ENCODE results near the gene ITCH.
A peak's percentile ranks its signal among the peaks of the same experiment; 100 is the strongest.
"Not testable (repeated sequence)": the region's sequence is repeated elsewhere in the genome, so short reads cannot be mapped to it uniquely, and the experiment has no call there.

The ITCH gene

GRCh38 chr20:34363062-34363464 lies at the start of gene ITCH:
Gene ITCH, plus strand, starts transcription at chr20:34363273. Its CDS starts 30,539 bp downstream, at chr20:34393812.
- peak; percentile 92 for DNase-seq (ENCODE audit: low spot score)

DNA sequence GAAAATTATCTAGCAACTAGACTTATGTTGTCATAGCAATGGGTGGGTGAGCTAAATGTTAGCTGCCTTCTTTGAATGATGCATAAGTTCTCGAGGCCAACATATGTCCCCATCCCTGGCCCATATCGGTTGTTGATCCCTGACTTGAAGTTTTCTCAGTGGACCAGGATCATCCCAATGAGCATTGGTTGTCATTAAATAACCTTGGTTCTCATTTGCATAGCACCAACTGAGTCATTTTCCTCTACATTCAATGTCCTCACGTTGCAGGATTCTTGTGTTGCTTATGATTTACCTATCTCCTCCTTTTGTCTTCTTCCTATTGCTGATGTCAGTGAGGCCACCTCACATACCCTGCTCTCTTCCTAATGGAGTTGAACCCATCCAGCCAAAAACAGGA lies 47.8 kb upstream of the ITCH start:
- no peak for DNase-seq (ENCODE audit: low spot score)

- DNase-seq (ENCODE audit: low spot score) = no peak
These were observed 46.8 kb upstream of the ITCH start for GRCh38 chr20:34316196-34316814.

GRCh38 chr20:34318609-34319443 lies 44.2 kb upstream of the ITCH start:
- no peak for DNase-seq (ENCODE audit: low spot score)

DNA sequence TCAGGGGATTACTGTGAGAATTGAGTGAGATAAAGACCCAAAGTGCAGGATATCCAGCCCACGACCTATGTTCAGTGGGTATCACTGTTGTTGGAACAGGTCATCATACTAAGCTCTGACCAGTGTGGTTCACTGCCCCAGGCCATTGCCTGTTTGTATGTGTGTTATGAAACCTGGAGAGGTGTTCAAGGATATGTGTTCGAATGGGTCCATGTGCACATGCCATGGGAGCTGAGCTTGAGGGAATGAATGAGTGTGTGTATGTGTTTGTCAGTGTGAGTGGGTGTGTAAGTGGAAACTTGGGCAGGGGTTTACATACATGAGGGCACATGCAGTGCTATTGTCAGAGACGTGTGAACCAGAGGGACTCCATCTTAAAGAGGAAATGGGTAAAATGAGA lies 42.2 kb upstream of the ITCH start:
- no peak for DNase-seq (ENCODE audit: low spot score)

GRCh38 chr20:34322267-34323105 lies 40.6 kb upstream of the ITCH start:
- DNase-seq (ENCODE audit: low spot score) = no peak

DNA sequence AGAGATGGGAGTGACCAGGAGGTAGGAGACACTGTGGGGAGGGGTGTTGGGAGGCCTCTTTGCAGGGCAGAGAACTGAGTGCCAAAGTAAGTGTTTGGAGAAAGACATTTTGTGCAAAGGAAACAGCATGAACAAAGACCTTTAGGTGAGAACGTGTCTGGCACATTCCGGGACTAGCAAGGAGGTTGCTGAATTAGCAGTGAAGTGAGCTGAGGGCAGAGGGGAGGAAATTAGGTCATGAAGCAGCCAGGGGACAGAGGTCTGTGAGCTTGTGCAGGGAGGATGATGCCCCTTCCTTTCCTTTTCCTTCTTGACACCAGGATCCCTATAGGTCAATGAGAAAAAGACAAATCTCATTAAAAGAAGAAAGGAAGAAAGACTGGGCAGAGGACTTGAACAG lies 38.5 kb upstream of the ITCH start:
- no peak for DNase-seq (ENCODE audit: low spot score)

DNA sequence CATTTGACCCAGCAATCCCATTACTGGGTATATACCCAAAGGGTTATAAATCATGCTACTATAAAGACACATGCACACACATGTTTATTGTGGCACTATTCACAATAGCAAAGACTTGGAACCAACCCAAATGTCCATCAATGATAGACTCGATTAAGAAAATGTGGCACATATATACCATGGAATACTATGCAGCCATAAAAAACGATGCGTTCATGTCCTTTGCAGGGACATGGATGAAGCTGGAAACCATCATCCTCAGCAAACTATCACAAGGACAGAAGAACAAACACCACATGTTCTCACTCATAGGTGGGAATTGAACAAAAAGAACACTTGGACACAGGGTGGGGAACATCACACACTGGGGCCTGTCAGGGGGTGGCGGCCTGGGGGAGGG lies 34.9 kb upstream of the ITCH start:
- not testable (repeated sequence) for DNase-seq (ENCODE audit: low spot score)

DNA sequence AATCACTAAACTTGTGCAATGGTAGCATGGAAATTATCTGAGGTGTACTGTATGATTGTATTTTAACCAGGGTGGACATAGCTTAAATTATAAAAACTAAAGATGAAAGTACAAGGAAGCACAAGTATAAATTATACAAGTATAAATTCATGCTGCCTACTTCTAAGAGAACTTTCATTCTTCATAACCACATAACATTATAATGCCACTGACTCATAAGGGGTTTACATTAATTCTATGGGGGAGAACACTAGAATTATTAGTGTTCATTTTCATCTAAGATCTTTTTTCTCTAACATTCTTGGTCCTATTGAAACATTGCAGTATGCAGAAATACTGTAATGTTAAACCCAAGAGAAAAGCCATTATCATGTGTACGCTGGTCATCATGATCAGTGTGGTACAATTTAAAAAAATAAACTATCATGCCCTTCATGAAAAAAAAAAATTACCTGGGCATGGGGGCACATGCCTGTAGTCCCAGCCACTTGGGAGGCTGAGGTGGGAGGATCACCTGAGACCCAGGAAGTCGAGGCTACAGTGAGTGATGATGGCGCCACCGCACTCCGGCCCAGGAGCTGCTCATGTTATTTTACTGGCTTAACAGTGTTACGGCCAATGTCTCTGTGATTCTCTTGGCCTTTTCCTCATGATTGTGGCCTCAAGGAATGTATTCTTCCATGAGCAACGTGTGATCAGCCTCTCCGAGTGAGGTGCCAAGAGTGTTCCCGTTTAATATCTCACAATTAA lies 34.0 kb upstream of the ITCH start:
- no peak for DNase-seq (ENCODE audit: low spot score)

GRCh38 chr20:34330861-34331544 lies 32.1 kb upstream of the ITCH start:
- DNase-seq (ENCODE audit: low spot score) = not testable (repeated sequence)

GRCh38 chr20:34331838-34332237 lies 31.2 kb upstream of the ITCH start:
- no peak for DNase-seq (ENCODE audit: low spot score)

DNA sequence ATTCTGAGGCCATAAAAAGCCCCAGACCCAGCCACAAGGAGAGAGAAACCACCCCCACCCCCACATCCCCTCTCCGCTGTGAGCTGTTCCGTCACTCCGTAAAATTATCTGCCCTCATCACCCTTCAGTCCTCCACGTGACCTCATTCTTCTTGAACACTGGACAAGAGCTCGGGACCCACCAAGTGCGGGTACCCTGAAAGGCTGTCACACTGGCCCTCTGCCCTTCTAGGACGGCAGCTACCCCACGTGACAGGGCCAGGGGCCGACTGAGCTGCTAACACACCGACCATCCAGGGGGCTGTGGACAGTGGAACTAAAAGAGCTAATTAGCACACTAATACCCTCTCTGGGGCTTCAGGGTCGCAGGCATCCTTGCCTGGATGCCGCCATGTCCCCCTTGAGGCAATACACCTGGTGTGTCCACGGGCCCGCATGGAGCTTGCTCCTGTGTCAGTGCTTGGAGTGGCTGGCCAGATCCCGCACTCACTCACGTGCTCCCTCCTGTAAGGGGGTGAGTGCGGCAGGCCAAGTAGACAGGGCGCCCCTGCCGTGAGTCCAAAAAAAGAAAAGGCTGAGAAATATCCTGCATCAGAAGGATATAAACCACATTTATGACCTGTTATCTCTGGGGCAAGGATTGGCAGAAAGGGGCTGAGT lies 30.7 kb upstream of the ITCH start:
- DNase-seq (ENCODE audit: low spot score) = no peak

- no peak for DNase-seq (ENCODE audit: low spot score)
These were observed 29.3 kb upstream of the ITCH start for GRCh38 chr20:34333786-34334185.

DNA sequence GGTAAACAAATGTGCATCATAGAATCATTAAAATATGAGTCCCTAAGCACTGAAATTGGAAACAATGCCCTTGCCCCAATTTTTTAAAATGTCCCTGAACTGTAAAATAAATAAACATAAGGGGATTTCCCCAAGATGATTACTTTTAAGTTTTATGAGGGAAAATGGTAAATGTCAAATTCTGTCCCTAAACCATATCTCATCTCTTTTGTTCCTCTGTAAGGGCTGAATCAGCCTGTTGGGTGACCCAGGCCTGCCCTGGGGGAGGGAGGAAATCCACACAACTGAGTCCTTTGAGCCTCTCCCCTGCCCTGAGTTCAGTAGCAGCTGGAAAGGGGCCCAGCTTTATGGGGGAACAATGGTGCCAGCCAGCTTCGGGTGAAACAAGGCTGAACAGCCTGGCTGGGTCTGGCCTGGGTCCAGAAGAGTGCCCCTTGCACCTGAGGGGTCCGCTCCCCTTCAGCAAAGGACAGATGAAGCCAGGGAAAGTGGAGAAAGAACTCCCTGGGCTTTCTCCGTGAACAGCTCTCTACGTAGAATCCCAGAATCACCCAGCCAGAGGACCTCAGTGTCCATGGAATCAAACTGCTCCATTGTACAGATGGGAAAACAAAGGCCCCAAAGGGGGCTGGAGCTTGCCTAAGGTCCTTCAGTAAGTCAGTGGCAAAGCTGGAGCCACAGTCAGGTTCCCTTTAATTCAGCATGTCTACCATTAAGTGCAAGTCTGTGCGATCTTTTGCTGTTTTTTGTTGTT lies 28.2 kb upstream of the ITCH start:
- no peak for DNase-seq (ENCODE audit: low spot score)

DNA sequence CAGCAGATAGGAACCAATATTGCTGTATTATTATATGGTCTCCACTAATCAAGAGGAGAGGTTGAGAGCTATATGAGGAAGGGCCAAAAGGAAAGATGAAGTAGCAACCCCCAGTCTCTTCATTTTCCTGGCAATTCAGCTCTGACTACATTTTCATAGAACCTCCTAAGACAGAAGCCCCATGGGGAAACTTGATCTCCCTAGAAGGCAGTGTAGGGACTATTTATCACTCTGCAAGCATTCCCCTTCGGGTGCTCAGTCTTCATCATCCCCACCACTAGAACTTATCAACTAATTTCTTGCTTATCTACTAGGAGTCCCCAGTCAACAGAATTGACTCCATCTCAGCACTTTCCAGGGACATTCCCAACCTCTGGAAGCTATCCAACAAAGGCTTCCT lies 25.5 kb upstream of the ITCH start:
- DNase-seq (ENCODE audit: low spot score) = no peak

DNA sequence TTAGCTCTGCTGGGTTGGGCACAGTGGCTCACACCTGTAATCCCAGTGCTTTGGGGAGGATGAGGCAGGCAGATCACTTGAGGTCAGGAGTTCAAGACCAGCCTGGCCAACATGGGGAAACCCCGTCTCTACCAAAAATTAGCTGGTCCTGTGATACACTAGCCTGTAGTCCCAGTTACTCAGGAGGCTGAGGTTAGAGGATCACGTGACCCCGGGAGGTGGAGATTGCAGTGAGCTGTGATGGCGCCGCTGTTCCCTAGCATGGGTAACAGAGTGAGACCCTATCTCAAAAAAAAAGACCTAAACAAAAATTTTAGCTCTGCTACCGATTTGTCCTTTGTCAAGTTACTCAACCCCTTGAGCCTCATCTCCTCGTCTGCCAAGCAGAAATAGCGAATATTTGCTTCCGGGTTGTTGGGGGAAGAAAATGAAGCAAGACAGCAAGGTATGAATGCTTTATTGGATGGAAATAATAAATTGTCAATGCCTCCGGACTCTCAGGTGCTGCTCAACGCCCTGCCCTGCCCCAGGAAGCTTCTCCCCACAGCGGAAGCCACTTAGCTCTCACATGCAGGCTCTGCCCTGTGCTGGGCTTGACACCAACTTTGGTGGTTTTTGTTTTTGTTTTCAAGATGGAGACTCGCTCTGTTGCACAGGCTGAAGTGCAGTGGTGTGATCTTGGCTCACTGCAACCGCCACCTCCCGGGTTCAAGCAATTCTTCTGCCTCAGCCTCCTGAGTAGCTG lies 24.9 kb upstream of the ITCH start:
- no peak for DNase-seq (ENCODE audit: low spot score)

DNA sequence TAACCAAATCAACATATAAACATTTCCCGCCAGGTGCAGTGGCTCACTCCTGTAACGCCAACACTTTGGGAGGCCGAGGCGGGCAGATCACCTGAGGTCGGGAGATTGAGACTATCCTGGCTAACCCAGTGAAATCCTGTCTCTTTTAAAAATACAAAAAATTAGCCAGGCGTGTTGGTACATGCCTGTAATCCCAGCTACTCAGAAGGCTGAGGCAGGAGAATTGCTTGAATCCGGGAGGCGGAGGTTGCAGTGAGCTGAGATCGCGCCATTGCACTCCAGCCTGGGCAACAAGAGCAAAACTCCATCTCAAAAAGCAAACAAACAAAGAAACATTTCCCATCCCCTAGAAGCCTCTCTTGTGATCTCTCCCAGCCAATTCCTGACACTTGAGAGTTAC lies 22.3 kb upstream of the ITCH start:
- DNase-seq (ENCODE audit: low spot score) = not testable (repeated sequence)

DNA sequence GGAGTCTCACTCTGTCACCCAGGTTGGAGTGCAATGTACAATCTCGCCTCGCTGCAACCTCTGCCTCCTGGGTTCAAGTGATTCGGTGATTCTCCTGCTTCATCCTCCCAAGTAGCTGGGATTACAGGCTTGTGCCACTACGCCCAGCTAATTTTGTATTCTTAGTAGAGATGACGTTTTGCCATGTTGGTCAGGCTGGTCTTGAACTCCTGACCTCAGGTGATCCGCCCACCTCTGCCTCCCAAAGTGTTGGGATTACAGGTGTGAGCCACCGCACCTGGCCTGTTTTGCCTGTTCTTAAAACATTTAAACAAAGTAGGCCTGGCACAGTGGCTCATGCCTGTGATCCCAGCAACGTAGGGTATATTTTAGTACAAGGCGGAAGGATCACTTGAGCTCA lies 21.9 kb upstream of the ITCH start:
- not testable (repeated sequence) for DNase-seq (ENCODE audit: low spot score)

DNA sequence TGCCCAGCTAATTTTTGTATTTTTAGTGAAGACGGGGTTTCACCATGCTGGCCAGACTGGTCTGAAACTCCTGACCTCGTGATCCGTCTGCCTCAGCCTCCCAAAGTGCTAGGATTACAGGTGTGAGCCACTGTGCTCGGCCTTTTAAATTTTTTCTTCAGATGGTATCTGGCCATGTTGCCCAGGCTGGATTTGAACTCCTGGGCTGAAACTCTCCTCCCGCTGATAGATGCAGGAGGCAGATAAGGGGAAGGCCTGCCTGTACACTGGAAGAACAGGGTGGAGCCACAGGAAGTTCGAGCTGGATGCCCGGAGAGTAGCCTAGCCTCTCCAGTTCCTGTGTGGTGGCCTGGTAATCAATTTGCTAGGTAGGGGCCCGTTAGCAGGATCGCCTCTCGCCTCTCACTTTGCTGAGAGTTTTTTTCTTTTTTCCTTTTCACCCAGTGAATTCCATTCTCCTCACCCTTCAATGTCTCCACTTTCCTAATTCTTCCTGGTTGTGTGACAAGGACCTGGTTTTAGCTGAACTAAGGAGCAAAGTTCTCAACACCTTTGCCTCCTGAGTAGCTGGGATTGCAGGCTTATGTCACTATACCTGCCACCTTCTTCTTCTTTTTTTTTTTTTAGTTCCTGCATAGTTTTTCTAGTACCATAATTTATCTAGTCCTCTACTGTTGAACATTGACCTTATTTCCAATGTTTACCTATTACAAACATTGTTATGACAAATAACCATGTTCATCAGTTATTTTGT lies 19.4 kb upstream of the ITCH start:
- no peak for DNase-seq (ENCODE audit: low spot score)
